NB4 (cell line): ENCODE data around the gene ADD1.

Source experiments
- CTCF ChIP-seq: IDR thresholded peaks from one replicate; pipeline ENCODE4 v1.5.1; 2012; ENCODE audit warnings: low read depth, low read length
- MAX ChIP-seq: IDR thresholded peaks from 2 replicates; pipeline ENCODE4 v1.6.1; 2011; ENCODE audit warnings: low read depth, low read length

- no peak for TF ChIP-seq CTCF
- no peak for TF ChIP-seq MAX
Measured at GRCh38 chr4:2913168-2913567, 69.5 kb downstream of the ADD1 start.
